ENCODE measurements around the gene SV2B.

SV2B gene

DNA sequence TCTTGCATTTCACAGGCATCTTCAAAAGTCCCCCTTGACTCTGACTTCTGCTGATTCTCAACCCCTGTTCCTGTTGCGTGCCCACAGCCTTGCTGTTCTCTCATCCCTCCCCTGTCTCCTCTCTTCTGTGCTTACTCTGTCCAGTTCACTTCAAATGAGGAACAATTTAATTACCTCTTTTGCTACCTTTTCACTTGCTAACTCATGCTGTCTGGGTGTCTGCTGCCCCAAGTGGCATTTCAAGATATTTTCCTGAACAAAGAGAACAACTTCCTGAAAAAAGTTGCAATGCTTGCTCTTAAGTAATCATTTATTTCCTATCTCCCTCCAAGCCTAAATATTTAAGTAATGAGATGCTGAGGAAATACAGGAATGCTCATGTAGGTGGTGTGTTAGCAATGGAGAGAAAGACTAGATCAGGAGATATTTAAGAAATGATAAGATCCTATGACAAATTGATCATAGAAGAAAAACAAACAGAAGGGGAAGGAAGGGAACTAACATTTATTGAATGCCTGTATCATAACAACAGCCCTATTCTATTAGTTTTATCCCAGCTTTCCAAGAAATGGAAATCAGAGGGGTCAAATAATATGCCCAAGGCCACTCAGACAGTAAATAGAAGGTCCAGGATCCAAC, 42.2 kb downstream of the SV2B start:
- DNase-seq = no peak

DNA sequence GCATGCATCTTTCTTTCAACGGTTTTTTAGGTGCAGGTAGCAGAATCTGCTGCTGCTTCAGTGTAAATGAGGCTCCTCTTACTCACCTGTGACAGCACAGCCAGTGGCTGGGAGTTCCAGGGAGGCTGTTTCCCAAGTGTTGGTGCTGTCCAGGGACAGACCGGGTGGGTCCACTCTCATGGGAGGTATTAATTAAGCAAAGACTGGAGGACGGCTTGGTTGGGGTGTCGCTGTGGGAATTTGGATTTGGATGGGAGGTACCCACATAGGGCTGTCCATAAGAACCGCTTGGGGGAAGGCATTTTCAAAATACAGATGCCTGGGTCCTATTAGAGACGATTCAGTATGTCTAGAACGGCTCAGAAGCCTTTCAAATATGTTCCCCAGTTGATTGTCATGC, 42.9 kb downstream of the SV2B start:
- DNase-seq = no peak

DNA sequence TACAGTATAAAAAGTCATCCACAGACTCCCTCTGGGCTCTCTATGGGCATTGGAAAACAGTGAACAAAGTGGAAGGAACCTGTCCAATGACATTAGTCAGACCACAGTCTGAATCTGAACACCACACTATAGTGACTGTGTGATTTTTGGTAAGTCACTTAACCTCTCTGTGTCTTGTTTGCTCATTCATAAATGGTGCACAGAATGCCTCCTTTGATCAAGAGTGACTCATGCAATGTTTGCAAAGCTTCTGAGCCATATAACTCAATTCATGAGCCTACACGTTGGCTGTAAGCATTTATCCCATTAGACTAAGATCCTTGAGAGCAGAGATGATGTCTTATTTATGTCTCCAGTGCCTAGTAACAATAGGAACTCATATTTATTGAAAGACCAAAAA, 46.7 kb downstream of the SV2B start:
- no peak for DNase-seq

DNA sequence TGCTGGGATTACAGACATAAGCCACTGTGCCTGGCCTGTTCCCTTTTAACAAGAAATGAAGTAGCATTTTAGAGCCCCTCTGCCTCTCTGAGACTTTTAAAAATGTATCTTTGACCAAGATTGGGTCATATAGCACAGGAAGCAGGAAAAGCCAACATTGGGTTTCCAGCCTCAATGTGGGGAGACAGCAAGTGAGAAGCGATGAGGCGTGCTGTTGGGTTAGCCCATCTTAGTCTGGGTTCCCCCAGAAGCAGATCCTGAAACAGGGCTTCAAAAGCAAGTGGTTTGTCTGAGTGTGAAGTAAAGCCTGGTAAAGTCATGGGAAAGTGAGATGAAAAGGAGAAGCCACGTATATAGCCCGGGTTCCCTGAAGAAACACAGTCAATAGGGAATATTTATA, 48.2 kb downstream of the SV2B start:
- no peak for DNase-seq

- DNase-seq = no peak
Measured at GRCh38 chr15:91150502-91151160, 50.6 kb downstream of the SV2B start.

GRCh38 chr15:91151781-91152563, 51.9 kb downstream of the SV2B start:
- DNase-seq = no peak

- DNase-seq = no peak
Measured at GRCh38 chr15:91152896-91153581, 53.0 kb downstream of the SV2B start.

DNA sequence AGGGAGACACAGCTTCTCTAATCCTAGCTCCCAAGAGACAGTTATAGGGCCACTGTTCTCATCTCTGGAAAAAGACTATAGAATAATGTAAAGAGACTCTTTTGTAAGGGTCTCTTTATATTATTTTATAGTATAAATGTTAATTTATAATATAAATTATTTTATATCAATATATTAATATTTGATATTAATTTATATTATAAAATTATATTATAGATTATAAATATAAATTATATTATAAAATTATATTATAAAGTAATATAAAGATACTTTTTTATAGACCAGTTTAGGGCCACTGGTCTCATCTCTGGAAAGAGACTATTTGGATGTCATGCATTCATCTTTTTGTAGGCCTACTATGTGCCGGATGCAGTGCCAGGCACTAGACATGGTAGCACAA, 53.9 kb downstream of the SV2B start:
- no peak for DNase-seq

GRCh38 chr15:91156175-91156726, 56.2 kb downstream of the SV2B start:
- DNase-seq = no peak

GRCh38 chr15:91158415-91159394, 58.6 kb downstream of the SV2B start:
- DNase-seq = no peak

- DNase-seq = no peak
Measured at GRCh38 chr15:91165850-91166249, 65.8 kb downstream of the SV2B start.

DNA sequence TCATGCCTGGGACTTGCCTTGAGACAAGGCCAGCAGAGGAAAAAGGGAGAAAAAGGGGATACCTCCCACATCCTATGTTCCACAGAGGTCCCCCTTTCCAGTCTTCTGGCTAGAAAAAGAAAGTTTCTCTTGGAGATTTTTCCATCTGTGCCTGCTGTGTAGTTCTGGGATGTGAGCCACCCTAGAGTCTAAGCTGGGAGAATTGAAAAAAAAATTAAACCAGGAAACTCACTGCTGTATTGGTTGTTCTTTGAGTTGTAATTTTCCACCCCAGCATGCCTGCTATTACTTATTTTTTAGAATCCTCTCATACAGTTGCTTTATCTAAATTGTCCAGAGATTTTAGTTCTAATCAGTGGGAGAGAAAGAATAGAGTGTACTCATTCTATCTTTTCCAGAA, 68.4 kb downstream of the SV2B start:
- no peak for DNase-seq

DNA sequence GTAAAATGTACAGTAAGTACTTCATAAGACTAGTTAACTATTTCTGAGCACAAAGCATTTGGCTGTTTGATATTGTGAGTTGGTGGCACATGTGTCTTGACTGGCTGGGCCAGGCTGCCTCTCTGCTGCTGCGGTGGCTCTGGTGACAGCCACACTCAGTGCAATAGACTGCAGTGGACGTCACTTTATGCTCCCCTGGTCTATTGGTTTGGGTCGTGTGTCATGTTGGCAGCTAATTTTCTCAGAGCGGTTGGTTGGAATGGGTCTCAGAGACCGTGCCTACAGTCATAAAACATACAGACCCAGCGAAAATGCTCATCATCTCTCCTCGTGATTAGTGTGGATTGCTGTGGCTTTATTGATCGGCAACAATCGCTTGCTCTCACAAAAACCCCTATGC, 71.3 kb downstream of the SV2B start:
- no peak for DNase-seq

- DNase-seq = no peak
Measured at GRCh38 chr15:91182101-91182500, 82.0 kb downstream of the SV2B start.

- DNase-seq = no peak
Measured at GRCh38 chr15:91183596-91183995, 83.5 kb downstream of the SV2B start.

- DNase-seq = no peak
Measured at GRCh38 chr15:91184441-91184840, 84.4 kb downstream of the SV2B start.

DNA sequence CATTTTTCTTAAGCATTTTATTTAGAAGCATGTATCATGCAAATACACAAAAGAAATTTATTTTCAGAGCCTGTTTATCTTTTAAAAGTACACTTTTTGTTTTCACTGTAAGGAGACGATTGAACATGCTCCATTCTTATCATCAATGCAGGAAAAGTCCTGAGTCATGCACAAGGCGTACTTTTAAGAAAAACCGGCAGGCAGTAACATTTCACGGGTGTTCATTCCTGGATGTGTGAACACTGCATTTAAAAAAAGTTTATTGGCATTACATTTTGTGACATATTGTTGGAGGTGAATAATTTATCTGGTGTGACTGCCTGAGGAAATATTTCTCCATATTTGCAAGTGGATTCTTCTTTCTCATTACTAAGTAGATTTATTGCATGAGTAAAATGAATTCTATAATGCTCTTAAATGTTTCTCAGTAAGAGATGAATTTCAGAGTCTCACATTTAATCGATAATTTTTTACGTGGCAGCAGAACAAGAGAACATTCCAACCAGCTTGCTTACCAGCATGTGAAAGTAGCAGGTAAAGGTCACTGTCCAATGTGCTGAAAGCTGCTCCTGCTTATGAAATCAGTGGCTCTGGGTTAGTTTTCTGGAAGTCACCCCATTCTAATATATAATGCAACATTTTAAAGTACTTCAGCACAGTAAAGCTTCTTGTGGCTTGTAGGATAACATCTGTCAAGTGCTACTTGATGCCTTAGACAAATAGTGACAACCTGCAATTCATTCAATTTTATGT, 87.0 kb downstream of the SV2B start:
- DNase-seq = peak; percentile 25

GRCh38 chr15:91192285-91192684, 92.2 kb downstream of the SV2B start:
- no peak for DNase-seq

DNA sequence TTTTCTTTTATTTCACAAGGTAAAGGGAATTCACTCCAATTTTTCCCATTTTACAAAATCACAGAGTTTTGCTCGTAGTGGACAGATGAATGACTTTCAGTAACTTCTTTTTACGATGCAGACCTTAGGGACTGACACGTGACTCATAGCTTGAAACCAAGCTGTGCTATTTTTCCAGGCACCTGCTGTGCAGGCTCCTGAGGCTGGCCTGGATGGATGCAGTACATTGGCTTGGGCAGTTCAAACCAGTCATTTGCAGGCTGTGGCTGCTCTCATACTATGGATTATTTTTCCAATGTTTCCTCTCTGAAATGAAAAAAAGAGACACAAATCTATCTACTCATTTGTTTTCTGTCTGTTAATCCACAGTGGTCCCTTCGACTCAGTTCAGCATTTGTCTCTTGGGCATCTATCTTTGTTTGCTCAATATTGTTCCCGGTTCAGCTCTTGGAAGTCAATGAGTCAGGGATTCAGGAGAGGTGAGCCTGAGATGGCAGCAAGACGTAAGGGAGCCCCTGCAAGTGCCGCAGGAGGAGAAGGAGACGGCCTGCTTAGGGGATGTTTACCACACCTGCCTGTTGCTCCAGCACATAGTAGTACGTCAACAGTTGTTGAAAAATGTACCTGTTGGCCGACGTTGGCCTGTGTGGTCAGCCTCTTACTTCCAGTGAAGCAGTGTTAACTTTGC, 92.8 kb downstream of the SV2B start:
- DNase-seq = no peak

DNA sequence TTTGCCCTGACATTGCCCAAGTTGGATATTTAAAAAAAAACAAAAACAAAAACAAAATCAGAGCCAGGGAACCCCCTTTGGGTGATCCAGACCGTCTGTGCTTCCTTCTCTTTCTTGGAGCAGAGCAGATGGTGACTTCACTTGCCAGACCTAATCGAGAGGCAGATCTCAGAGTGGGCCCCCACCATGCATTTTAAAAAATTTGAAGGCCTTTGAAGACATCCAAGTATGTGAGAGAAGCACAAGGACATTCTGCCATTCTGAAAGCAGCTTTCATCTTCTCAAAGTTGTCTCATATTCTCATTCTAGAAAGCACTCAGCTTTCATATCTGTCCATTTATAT, 93.3 kb downstream of the SV2B start:
- no peak for DNase-seq

DNA sequence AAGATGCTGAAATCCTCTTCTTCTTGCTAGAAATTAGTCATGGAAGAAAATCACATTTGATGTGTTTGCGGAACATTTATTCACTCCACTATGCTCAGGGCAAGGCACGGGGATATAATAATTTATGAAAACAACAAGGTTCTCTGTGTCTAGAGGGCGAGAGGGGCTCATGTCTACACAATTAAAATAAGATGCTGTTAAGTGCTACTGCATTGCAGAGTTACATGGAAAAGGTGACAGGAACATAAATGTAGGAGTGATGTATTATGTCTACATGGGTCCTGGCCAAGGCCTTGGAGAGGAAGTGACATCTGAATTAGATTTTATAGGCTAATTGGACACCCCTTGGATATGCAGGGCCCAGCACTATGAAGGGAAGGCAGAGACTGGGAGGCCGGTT, 96.1 kb downstream of the SV2B start:
- DNase-seq = no peak

Measured in DMS79 (cell line).